Measurements from ENCODE around the gene MYRF. TPM values are rescaled to one million over a fixed set of nuclear protein-coding genes. Genes with fewer than 3 reads are reported as not detected.

MYRF gene
- total and polyA plus RNA-seq, 2 of the 13 experiments (the other 11 are each of a cell fraction or from before 2014, with no cell fraction given): 10.2 to 25.9 TPM

DNA sequence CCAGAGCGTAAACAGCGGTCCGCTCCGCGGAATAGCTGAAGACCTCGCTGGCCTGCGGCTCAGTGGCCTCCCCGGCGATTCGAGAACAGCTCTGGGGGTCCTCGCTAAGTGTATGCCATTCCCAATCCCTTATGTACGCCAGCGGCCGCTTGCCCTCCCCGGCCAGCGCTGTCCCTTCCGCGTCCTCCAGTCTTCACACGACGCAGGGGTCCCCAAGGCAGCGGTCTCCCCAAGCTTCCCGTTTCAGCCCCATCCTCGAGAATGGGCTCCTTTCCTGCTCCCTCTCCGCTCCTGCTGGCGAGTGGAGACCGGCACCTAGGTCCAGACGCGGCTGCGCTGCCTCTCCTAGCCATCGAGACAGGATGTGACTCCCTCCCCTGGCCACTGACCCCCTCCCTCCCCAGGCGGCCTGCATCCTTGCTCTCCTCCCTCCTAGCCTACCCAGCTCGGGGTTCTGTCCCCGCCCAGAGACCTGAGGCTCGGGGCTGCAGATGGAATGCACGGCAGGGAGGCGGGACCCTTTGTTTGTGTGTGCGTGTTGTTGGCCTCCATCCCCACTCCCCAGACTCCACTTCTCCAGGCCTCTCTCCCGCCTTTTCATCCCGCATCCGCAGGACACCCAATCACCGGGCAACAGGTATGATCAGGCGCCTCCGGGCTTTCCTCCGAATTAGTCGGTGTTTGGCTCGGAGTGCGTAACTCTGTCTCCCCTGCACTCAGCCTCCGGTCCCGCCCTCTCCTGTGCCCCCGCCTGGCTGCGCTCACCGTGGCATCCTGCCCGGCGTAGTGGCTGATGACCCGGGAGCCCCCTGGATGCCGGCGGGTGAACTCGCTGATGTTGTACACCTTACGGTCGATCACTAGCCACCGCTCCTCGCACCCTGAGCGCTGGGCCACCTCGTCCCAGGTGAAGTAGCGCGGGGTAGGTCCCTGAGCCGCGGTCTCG, 63.6 kb downstream of the MYRF start (continued):
- no peak for TF ChIP-seq RORA (CRISPR knock-in tag; IDR thresholded peaks at IDR 0.05)
- TF ChIP-seq SNRNP70 (IDR thresholded peaks at IDR 0.05; ENCODE audit: low read depth, low read length): no peak
- TF ChIP-seq, protein P1, sequence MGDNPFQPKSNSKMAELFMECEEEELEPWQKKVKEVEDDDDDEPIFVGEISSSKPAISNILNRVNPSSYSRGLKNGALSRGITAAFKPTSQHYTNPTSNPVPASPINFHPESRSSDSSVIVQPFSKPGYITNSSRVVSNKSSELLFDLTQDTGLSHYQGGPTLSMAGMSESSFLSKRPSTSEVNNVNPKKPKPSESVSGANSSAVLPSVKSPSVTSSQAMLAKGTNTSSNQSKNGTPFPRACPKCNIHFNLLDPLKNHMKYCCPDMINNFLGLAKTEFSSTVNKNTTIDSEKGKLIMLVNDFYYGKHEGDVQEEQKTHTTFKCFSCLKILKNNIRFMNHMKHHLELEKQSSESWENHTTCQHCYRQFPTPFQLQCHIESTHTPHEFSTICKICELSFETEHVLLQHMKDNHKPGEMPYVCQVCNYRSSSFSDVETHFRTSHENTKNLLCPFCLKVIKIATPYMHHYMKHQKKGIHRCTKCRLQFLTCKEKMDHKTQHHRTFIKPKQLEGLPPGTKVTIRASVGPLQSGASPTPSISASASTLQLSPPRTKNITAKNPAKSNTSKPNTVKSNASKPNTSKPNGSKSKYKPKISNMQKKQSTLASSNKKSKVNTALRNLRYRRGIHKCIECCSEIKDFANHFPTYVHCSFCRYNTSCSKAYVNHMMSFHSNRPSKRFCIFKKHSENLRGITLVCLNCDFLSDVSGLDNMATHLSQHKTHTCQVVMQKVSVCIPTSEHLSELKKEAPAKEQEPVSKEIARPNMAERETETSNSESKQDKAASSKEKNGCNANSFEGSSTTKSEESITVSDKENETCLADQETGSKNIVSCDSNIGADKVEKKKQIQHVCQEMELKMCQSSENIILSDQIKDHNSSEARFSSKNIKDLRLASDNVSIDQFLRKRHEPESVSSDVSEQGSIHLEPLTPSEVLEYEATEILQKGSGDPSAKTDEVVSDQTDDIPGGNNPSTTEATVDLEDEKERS (CRISPR knock-in tag; IDR thresholded peaks at IDR 0.05): no peak
- no peak for TF ChIP-seq ESRRA (CRISPR knock-in tag; IDR thresholded peaks at IDR 0.05; ENCODE audit: low read depth)
- TF ChIP-seq ZZZ3 (CRISPR knock-in tag; IDR thresholded peaks at IDR 0.05; ENCODE audit: borderline replicate concordance): 0 out of 2 replicates have a peak, but pooled peaks have one; percentile 19
- TF ChIP-seq ZNF790 (CRISPR knock-in tag; IDR thresholded peaks at IDR 0.05; ENCODE audit: borderline replicate concordance): no peak
- no peak for TF ChIP-seq XBP1 (CRISPR knock-in tag; IDR thresholded peaks at IDR 0.05)
- TF ChIP-seq, protein P2, sequence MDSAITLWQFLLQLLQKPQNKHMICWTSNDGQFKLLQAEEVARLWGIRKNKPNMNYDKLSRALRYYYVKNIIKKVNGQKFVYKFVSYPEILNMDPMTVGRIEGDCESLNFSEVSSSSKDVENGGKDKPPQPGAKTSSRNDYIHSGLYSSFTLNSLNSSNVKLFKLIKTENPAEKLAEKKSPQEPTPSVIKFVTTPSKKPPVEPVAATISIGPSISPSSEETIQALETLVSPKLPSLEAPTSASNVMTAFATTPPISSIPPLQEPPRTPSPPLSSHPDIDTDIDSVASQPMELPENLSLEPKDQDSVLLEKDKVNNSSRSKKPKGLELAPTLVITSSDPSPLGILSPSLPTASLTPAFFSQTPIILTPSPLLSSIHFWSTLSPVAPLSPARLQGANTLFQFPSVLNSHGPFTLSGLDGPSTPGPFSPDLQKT (CRISPR knock-in tag; IDR thresholded peaks at IDR 0.05; ENCODE audit: borderline replicate concordance): no peak
- TF ChIP-seq ZNF260 (CRISPR knock-in tag; IDR thresholded peaks at IDR 0.05; ENCODE audit: borderline replicate concordance, low read depth): no peak
- TF ChIP-seq ZNF816 (CRISPR knock-in tag; IDR thresholded peaks at IDR 0.05; ENCODE audit: borderline replicate concordance): 0 out of 2 replicates have a peak, but pooled peaks have one; percentile 69
- TF ChIP-seq ZNF550 (CRISPR knock-in tag; IDR thresholded peaks at IDR 0.05; ENCODE audit: borderline replicate concordance): 0 out of 2 replicates have a peak, but pooled peaks have one; percentile 56
- TF ChIP-seq HES4 (CRISPR knock-in tag; IDR thresholded peaks at IDR 0.05; ENCODE audit: borderline replicate concordance): no peak
- TF ChIP-seq EZH2 (conservative IDR thresholded peaks at IDR 0.05; ENCODE audit: low read depth, low read length): no peak
- no peak for TF ChIP-seq RBM39 (IDR thresholded peaks at IDR 0.05; ENCODE audit: low read depth, low read length, poor library complexity, severe bottlenecking)
- TF ChIP-seq, protein P3, sequence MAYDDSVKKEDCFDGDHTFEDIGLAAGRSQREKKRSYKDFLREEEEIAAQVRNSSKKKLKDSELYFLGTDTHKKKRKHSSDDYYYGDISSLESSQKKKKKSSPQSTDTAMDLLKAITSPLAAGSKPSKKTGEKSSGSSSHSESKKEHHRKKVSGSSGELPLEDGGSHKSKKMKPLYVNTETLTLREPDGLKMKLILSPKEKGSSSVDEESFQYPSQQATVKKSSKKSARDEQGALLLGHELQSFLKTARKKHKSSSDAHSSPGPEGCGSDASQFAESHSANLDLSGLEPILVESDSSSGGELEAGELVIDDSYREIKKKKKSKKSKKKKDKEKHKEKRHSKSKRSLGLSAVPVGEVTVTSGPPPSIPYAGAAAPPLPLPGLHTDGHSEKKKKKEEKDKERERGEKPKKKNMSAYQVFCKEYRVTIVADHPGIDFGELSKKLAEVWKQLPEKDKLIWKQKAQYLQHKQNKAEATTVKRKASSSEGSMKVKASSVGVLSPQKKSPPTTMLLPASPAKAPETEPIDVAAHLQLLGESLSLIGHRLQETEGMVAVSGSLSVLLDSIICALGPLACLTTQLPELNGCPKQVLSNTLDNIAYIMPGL (CRISPR knock-in tag; IDR thresholded peaks at IDR 0.05; ENCODE audit: borderline replicate concordance in 1 of 2, low read depth in 1 of 2): 0 out of 4 replicates have a peak, but pooled peaks of 1 of the 2 experiments have one; percentile 44
- TF ChIP-seq ZNF326 (CRISPR knock-in tag; IDR thresholded peaks at IDR 0.05; ENCODE audit: borderline replicate concordance): no peak
- TF ChIP-seq, protein P4, sequence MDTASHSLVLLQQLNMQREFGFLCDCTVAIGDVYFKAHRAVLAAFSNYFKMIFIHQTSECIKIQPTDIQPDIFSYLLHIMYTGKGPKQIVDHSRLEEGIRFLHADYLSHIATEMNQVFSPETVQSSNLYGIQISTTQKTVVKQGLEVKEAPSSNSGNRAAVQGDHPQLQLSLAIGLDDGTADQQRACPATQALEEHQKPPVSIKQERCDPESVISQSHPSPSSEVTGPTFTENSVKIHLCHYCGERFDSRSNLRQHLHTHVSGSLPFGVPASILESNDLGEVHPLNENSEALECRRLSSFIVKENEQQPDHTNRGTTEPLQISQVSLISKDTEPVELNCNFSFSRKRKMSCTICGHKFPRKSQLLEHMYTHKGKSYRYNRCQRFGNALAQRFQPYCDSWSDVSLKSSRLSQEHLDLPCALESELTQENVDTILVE (CRISPR knock-in tag; IDR thresholded peaks at IDR 0.05): no peak
- TF ChIP-seq ZKSCAN8 (CRISPR knock-in tag; IDR thresholded peaks at IDR 0.05; ENCODE audit: borderline replicate concordance): no peak; the same call in 1 of the 2 replicates
- TF ChIP-seq, protein P5, sequence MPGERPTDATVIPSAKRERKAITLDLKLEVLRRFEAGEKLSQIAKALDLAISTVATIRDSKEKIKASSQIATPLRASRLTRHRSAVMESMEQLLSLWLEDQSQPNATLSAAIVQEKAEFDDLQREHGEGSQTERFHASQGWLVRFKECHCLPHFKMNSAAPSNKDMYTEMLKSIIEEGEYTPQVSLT (CRISPR knock-in tag; IDR thresholded peaks at IDR 0.05; ENCODE audit: borderline replicate concordance, low read depth): no peak

Measured in HepG2 (cell line).